G401 (cell line): ENCODE data around the gene PTPRD. TPM values are rescaled to one million over a fixed set of nuclear protein-coding genes. Genes with fewer than 3 reads are reported as not detected.
A peak's percentile ranks its signal among the peaks of the same experiment; 100 is the strongest.
"Not testable (repeated sequence)": the region's sequence is repeated elsewhere in the genome, so short reads cannot be mapped to it uniquely, and the experiment has no call there.

Experiments
- DNase-seq: peaks from one replicate; pipeline ENCODE4 v3.0.0-alpha.2; 2015; ENCODE audit warnings: low spot score
- in situ Hi-C: cut with HindIII; loops from 2 replicates; pipeline ENCODE4 v1.10.0; 2016; ENCODE audit warnings: low sequenced_read_pairs, mixed read lengths
- total RNA-seq: library from RNA; depleted of rRNA; stranded (reverse); fragments of >200 nt; shearing (Covaris generic); gene quantifications from 2 replicates; pipeline ENCODE4 v1.2.3, GENCODE V29; 2014

Gene PTPRD
- total RNA-seq, 1 experiment from 2014 or later: 13.0 TPM

DNA sequence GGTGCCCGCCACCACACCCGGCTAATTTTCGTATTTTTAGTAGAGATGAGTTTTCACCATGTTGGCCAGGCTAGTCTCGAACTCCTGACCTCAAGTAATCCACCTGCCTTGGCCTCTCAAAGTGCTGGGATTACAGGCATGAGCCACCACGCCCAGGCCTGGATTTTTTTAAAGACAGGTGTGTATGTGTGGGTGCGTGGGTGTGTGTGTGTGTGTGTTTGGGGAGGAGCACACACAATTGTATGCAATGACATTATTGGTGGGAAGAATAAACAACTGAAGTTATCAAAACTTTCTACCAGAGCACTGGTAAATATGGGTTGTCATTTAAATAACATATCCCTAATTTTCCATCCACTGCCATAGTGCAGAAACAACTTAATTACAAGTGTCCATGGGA, 1915.2 kb downstream of the PTPRD start:
- in situ Hi-C loops, DNase-seq: not testable (repeated sequence)

DNA sequence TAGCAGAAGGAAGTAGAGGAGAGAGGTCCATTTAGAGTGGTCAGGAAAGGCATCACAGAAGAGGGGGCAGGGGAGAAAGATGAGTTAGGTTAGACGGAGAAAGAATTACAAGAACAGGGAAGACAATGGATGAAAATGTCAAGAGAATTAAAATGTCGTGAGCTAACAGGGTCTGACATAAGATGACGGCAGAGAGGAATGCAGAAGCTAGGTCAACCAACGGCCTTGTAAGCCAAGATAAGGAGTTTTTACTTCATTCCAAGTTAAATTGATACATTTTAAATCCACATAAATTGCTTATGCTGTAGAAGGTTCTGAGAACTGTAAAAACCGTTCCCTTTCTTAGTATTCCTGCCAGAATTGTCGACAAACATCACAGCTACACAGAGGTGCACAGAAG, 1916.3 kb downstream of the PTPRD start:
- in situ Hi-C loops: no loop called here
- DNase-seq: no peak

GRCh38 chr9:8694983-8695588, 1917.7 kb downstream of the PTPRD start:
- in situ Hi-C loops: no loop called here
- DNase-seq: no peak

DNA sequence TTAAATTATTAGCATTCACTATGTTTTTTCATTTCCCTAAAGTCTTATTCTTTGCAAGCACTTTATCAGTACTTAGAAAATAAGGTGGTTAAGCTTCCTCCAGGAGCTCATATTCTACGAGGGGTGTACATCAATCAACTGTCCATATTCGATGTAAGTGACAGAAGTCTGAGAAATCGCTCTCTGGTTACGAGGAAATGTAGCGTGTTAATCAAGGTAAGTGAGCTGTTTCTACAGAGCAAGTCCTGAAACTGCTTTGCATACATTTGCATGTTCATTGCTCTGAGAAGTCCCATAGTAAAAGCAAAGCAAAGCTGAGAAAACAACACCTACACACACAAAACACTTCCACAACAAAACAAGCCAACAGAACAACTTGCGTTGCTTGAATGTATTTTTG, 1919.3 kb downstream of the PTPRD start:
- no peak for DNase-seq
- in situ Hi-C loops: no loop called here

DNA sequence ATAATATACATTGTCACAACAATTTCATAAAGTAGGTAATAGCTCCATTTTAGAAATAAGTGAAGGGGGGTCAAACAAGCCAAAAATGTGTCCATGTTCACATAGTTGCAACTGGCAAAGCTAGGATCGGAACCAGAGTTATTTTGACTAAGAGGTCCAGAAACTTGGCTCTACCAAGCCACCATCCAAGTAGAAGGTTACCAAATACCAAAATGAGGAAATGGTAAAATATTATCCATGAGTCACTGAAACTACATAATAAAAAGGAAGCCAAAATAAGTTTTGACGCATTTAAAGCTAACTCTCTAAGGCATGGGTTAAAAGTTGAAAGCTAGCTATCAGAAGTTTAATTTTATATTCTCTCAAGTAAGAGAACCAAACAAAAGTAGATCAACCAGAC, 1926.3 kb downstream of the PTPRD start:
- in situ Hi-C loops: no loop called here
- no peak for DNase-seq

GRCh38 chr9:8685825-8686224, 1927.0 kb downstream of the PTPRD start:
- in situ Hi-C loops: no loop called here
- no peak for DNase-seq

- no peak for DNase-seq
- in situ Hi-C loops: no loop called here
Observed at GRCh38 chr9:8684978-8685708, 1927.7 kb downstream of the PTPRD start.

DNA sequence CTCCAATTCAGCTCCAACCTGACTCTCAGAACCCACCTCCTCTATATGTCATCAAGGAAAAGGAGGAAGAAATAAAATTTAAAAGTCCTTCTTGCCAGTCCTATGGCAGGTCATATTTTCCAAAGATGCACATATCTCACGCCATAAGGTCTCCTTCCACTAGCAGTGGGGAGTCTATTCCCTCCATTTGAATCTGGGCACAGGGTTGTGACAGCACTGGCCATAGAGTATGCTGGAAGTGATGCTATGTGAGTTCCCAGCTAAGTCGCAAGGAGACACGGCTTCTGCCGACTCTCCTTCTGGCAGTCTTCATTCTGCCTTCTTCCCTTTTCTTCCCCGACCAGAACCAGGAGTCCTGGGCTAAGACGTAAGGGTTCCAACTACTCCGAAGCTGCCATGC, 1929.3 kb downstream of the PTPRD start:
- in situ Hi-C loops: no loop called here
- peak; percentile 81 for DNase-seq

DNA sequence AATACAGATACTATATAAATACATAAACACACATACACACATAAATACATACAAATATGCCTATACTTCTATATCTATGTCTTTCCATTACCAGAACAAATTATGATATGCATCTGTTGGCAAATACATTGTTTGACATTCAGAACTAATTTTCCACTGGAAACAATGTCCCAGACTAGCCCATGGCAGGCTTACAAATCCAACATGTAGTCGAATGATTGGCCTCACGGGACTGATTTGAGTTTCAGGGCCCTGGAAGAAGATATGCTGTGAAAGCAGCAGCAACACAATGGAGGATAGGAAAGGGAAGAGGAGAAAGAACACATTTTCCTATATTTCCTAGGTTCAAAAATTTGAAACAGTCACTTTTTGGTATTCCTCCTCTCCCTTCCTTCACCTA, 1932.1 kb downstream of the PTPRD start:
- in situ Hi-C loops: no loop called here
- DNase-seq: no peak

GRCh38 chr9:8680157-8680556, 1932.6 kb downstream of the PTPRD start:
- no peak for DNase-seq
- in situ Hi-C loops: no loop called here

DNA sequence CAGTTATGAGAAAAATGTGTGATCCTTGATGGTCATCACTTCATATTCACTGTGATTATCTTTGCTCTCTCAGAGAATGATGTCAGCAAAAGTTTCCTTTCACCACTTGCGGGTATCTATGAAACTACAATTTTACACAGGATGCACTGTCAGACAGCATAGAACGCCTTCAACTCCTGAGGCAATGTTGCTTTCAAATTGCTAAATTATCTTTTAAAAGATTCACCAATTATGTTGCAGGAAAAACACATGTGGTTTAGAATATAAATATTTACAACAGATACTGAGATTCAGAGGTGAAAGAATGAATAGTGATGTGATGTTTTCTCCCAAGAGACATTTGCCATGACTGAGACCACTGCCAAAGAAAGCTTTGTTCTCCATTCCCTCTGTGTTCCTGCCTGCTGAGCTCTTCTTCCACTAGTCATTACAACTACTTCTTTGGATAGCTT, 1933.4 kb downstream of the PTPRD start:
- DNase-seq: no peak

GRCh38 chr9:8677741-8678140, 1935.1 kb downstream of the PTPRD start:
- DNase-seq: no peak
- in situ Hi-C loops: no loop called here

More for the DNA sequence above, 1933.4 kb downstream of the PTPRD start:
- in situ Hi-C loops: no loop called here

GRCh38 chr9:8674536-8674935, 1938.3 kb downstream of the PTPRD start:
- no peak for DNase-seq
- in situ Hi-C loops: no loop called here

GRCh38 chr9:8673830-8674229, 1939.0 kb downstream of the PTPRD start:
- no peak for DNase-seq
- in situ Hi-C loops: no loop called here

DNA sequence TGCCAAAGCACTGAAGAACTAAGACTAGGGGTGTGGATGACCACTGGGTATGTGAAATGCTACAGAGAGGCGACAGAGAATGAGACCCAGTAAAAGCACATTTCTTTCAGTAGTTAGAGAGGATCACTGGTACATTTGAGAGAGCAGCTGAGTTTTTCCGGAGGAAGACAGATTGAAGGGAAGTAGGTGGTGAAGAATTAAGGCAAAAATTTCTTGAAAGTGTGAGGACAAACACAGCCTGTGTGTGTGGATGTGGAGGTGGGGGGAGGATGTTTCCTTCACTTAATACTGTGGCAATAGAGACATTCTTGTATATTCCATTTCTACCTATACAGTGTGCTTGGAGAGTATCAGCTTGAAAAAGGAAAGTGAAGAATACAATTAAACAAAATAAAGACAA, 1942.1 kb downstream of the PTPRD start:
- no peak for DNase-seq
- in situ Hi-C loops: no loop called here

GRCh38 chr9:8668751-8669150, 1944.1 kb downstream of the PTPRD start:
- in situ Hi-C loops: no loop called here
- no peak for DNase-seq

- DNase-seq: no peak
- in situ Hi-C loops: no loop called here
Observed at GRCh38 chr9:8668231-8668630, 1944.6 kb downstream of the PTPRD start.

DNA sequence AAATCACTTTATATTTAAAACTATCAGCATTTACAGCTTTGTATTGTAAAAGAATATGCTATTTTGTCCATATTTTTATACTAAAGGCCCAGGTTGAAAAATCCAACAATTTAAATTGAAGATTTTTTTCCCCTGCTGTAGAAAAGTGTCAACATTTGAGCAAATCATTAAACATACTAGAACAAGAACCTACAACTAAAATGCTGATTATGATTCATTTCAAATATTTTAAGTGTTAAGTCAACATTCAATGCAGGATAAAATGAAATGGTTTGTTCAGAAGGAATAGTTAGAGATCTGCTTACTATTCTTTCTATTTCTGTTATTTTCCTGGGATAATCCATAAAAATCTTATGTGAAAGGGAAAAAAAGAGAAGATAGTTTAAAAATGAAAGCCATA, 1946.7 kb downstream of the PTPRD start:
- in situ Hi-C loops: no loop called here
- no peak for DNase-seq

GRCh38 chr9:8660383-8660782, 1952.4 kb downstream of the PTPRD start:
- peak; percentile 55 for DNase-seq
- in situ Hi-C loops: no loop called here

GRCh38 chr9:8659108-8659507, 1953.7 kb downstream of the PTPRD start:
- in situ Hi-C loops: no loop called here
- DNase-seq: peak; percentile 57

GRCh38 chr9:8655071-8655470, 1957.7 kb downstream of the PTPRD start:
- in situ Hi-C loops: no loop called here

More at GRCh38 chr9:8655071-8655470, 1957.7 kb downstream of the PTPRD start:
- no peak for DNase-seq
